ENCODE results near the gene PRPF38B. TPM values are rescaled to one million over a fixed set of nuclear protein-coding genes. Genes with fewer than 3 reads are reported as not detected.

The PRPF38B gene
- total RNA-seq, 2 experiments from 2014 or later = 62.5 to 65.3 TPM

DNA sequence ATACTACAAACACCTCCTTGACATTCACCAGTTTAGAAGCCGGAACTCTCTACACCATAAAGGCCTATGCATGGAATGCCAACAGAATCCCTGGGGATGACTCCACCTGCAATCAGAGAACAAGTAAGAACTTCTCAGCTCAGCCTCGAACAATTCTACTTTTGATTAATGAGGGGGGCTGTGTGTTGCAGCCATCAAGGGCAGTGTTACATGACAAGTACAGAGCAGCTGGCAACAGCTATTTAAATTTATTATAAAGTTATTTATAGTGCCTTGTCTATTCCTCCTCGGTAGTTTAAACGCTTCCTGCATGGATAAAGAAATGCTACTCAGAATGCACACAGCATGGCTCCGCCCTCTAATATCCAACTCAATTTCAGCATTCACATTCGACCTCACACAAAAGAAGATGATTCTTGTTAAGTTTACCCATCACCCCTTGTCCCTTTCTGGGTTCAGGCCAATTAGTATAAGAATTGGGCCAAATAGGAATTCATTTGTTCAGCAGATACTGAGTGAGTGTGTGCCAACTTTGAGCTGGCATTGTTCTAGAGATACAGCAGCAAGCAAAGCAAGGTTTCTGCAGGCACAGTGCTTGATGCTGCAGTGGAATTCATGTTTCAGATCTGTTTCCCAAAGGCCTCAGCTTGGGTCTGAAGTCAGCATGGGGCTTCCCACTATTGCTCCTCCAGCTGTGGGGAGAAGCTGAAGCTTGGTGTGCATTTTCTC is 27.0 kb downstream of the PRPF38B start:
- intact Hi-C loops (cut with micrococcal nuclease) = no loop called here
- TF ChIP-seq, protein P1, sequence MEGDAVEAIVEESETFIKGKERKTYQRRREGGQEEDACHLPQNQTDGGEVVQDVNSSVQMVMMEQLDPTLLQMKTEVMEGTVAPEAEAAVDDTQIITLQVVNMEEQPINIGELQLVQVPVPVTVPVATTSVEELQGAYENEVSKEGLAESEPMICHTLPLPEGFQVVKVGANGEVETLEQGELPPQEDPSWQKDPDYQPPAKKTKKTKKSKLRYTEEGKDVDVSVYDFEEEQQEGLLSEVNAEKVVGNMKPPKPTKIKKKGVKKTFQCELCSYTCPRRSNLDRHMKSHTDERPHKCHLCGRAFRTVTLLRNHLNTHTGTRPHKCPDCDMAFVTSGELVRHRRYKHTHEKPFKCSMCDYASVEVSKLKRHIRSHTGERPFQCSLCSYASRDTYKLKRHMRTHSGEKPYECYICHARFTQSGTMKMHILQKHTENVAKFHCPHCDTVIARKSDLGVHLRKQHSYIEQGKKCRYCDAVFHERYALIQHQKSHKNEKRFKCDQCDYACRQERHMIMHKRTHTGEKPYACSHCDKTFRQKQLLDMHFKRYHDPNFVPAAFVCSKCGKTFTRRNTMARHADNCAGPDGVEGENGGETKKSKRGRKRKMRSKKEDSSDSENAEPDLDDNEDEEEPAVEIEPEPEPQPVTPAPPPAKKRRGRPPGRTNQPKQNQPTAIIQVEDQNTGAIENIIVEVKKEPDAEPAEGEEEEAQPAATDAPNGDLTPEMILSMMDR (IDR thresholded peaks at IDR 0.05) = no peak
- Mint-ChIP-seq H3K4me3 (no peak overlapping the region), H3K4me1 (ENCODE audit: low read depth) (no peaks in the 10 kb centered on the region), H3K27ac (no peak overlapping the region), H3K36me3 (ENCODE audit: low read depth) (no peaks in the 10 kb centered on the region), H3K27me3 (no peaks in the 10 kb centered on the region), H3K9me3 (no peaks in the 10 kb centered on the region)
- CTCF ChIA-PET = interaction anchor here (0.7 to 1.1 kb wide), 3 partner anchors 10 to 11 kb away, joined by 3 to 4 read pairs (median 3); no protein-coding TSS in a partner anchor
- POLR2A ChIA-PET = interaction anchor here (0.6 to 1.1 kb wide), 3 partner anchors 8 to 244 kb away, joined by 3 read pairs; partner anchors contain the start of gene CLCC1
- DNase-seq (no peak), ATAC-seq (no peak)

- intact Hi-C loops (cut with micrococcal nuclease) = no loop called here
- DNase-seq = no peak
- CTCF ChIA-PET = interaction anchor here (0.7 to 0.8 kb wide), 2 partner anchors 10 to 11 kb away, joined by 3 read pairs; no protein-coding TSS in a partner anchor
- TF ChIP-seq, protein P1 (IDR thresholded peaks at IDR 0.05) = no peak
- no peak for ATAC-seq
- no peak overlapping the region for H3K4me3 Mint-ChIP-seq
- H3K4me1 Mint-ChIP-seq (ENCODE audit: low read depth) = no peaks in the 10 kb centered on the region
- no peaks in the 10 kb centered on the region for H3K9me3 Mint-ChIP-seq
- POLR2A ChIA-PET = interaction anchor here (1.1 kb wide), 1 partner anchor 11 kb away, joined by 3 read pairs; no protein-coding TSS in a partner anchor
- H3K27me3 Mint-ChIP-seq = no peaks in the 10 kb centered on the region
- no peak overlapping the region for H3K27ac Mint-ChIP-seq
- H3K36me3 Mint-ChIP-seq (ENCODE audit: low read depth) = no peaks in the 10 kb centered on the region
These were observed 27.7 kb downstream of the PRPF38B start for GRCh38 chr1:108719656-108720435.

- intact Hi-C loops (cut with micrococcal nuclease) = no loop called here
- H3K27ac Mint-ChIP-seq = no peak overlapping the region
- no peaks in the 10 kb centered on the region for H3K36me3 Mint-ChIP-seq (ENCODE audit: low read depth)
- no peak overlapping the region for H3K4me3 Mint-ChIP-seq
- peaks cover under 1% of the 10 kb centered on the region for H3K27me3 Mint-ChIP-seq
- no peak for DNase-seq
- H3K4me1 Mint-ChIP-seq (ENCODE audit: low read depth) = no peaks in the 10 kb centered on the region
- ATAC-seq = no peak
- POLR2A ChIA-PET = interaction anchor here (1.9 kb wide), 1 partner anchor 13 kb away, joined by 5 read pairs; no protein-coding TSS in a partner anchor
- H3K9me3 Mint-ChIP-seq = no peaks in the 10 kb centered on the region
- CTCF ChIA-PET = no interaction called here
- TF ChIP-seq, protein P1 (IDR thresholded peaks at IDR 0.05) = no peak
These were observed 30.2 kb downstream of the PRPF38B start for GRCh38 chr1:108722292-108722691.

GRCh38 chr1:108725906-108726305 is 33.8 kb downstream of the PRPF38B start:
- Mint-ChIP-seq H3K9me3 (no peaks in the 10 kb centered on the region), H3K27me3 (peaks cover 2% of the 10 kb centered on the region), H3K27ac (no peak overlapping the region), H3K4me1 (ENCODE audit: low read depth) (no peaks in the 10 kb centered on the region), H3K4me3 (no peak overlapping the region), H3K36me3 (ENCODE audit: low read depth) (no peaks in the 10 kb centered on the region)
- no peak for ATAC-seq
- no peak for DNase-seq
- TF ChIP-seq, protein P1 (IDR thresholded peaks at IDR 0.05) = no peak
- POLR2A ChIA-PET = no interaction called here
- intact Hi-C loops (cut with micrococcal nuclease) = no loop called here
- CTCF ChIA-PET = no interaction called here

All from activated CD8-positive, alpha-beta T cell treated with anti-CD3 and anti-CD28 coated beads for 36 hours (primary cell).